Measurements from ENCODE around the gene TSNAXIP1. TPM values are rescaled to one million over a fixed set of nuclear protein-coding genes. Genes with fewer than 3 reads are reported as not detected.

TSNAXIP1 gene
- total RNA-seq (2014; rRNA removed; shearing (Covaris generic); ENCODE audit: low replicate concordance): 0.52 and 1.1 TPM in 2 replicates

- Histone ChIP-seq H3K4me3 (ENCODE audit: low read length) (peak within 1 kb of the TSS; percentile 87), H3K27ac (ENCODE audit: low read length) (no peak within 1 kb of the TSS), H3K27me3 (ENCODE audit: low read length) (no peaks in the 10 kb centered on the region), H3K4me1 (ENCODE audit: low read length) (peaks cover 37% of the 10 kb centered on the region), H2AFZ (ENCODE audit: low read length) (peak within 1 kb of the TSS; percentile 95), H3K9me3 (ENCODE audit: low read length) (no peaks in the 10 kb centered on the region), H3K36me3 (ENCODE audit: insufficient read depth, low read length) (peaks cover 14% of the 10 kb centered on the region), H3K9me2 (replicated peaks; ENCODE audit: insufficient read depth, low read length) (no peaks in the 10 kb centered on the region), H3K4me2 (ENCODE audit: low read depth, low read length, poor library complexity, severe bottlenecking) (peak within 1 kb of the TSS; percentile 89), H3K9ac (ENCODE audit: low read length) (peak within 1 kb of the TSS; percentile 84), H3K79me2 (ENCODE audit: low read length) (peaks cover 43% of the 10 kb centered on the region), H4K20me1 (ENCODE audit: insufficient read depth, low read depth, low read length) (no peaks in the 10 kb centered on the region)
- DNase-seq: peak; percentile 99
Observed at GRCh38 chr16:67806428-67807147, at the start of gene TSNAXIP1, which contains the start of gene RANBP10. TSS of gene TSNAXIP1 (plus strand) at chr16:67806889. CDS start at chr16:67807150, 261 bp downstream. TSS of gene RANBP10 (minus strand) at chr16:67806560. CDS start at chr16:67806536, 24 bp downstream.

GRCh38 chr16:67758006-67758405 lies 48.7 kb upstream of the TSNAXIP1 start:
- Histone ChIP-seq H3K27me3 (ENCODE audit: low read length) (no peaks in the 10 kb centered on the region), H3K79me2 (ENCODE audit: low read length) (peaks cover 10% of the 10 kb centered on the region)

GRCh38 chr16:67758966-67759365 lies 47.7 kb upstream of the TSNAXIP1 start:
- Histone ChIP-seq H3K36me3 (ENCODE audit: insufficient read depth, low read length) (no peaks in the 10 kb centered on the region), H4K20me1 (ENCODE audit: insufficient read depth, low read depth, low read length) (no peaks in the 10 kb centered on the region), H3K27me3 (ENCODE audit: low read length) (no peaks in the 10 kb centered on the region), H3K27ac (ENCODE audit: low read length) (no peak overlapping the region), H2AFZ (ENCODE audit: low read length) (no peak overlapping the region), H3K9me3 (ENCODE audit: low read length) (no peaks in the 10 kb centered on the region), H3K9ac (ENCODE audit: low read length) (no peak overlapping the region), H3K4me1 (ENCODE audit: low read length) (peaks cover 13% of the 10 kb centered on the region), H3K79me2 (ENCODE audit: low read length) (peaks cover 11% of the 10 kb centered on the region), H3K4me3 (ENCODE audit: low read length) (no peak overlapping the region), H3K9me2 (replicated peaks; ENCODE audit: insufficient read depth, low read length) (no peaks in the 10 kb centered on the region), H3K4me2 (ENCODE audit: low read depth, low read length, poor library complexity, severe bottlenecking) (no peak overlapping the region)
- DNase-seq: no peak

More at GRCh38 chr16:67758006-67758405, 48.7 kb upstream of the TSNAXIP1 start:
- H3K4me3 ChIP-seq (ENCODE audit: low read length): no peak overlapping the region
- H3K9me2 ChIP-seq (replicated peaks; ENCODE audit: insufficient read depth, low read length): no peaks in the 10 kb centered on the region
- no peaks in the 10 kb centered on the region for H4K20me1 ChIP-seq (ENCODE audit: insufficient read depth, low read depth, low read length)
- H3K9me3 ChIP-seq (ENCODE audit: low read length): no peaks in the 10 kb centered on the region
- no peak overlapping the region for H2AFZ ChIP-seq (ENCODE audit: low read length)
- no peak overlapping the region for H3K9ac ChIP-seq (ENCODE audit: low read length)
- no peaks in the 10 kb centered on the region for H3K36me3 ChIP-seq (ENCODE audit: insufficient read depth, low read length)
- no peak overlapping the region for H3K4me2 ChIP-seq (ENCODE audit: low read depth, low read length, poor library complexity, severe bottlenecking)
- peaks cover 13% of the 10 kb centered on the region for H3K4me1 ChIP-seq (ENCODE audit: low read length)
- no peak for DNase-seq
- H3K27ac ChIP-seq (ENCODE audit: low read length): no peak overlapping the region

- Histone ChIP-seq H3K36me3 (ENCODE audit: insufficient read depth, low read length) (no peaks in the 10 kb centered on the region), H3K79me2 (ENCODE audit: low read length) (peaks cover 18% of the 10 kb centered on the region)
Observed at GRCh38 chr16:67760206-67760955, 46.3 kb upstream of the TSNAXIP1 start.

GRCh38 chr16:67760956-67761230 lies 45.8 kb upstream of the TSNAXIP1 start:
- Histone ChIP-seq H3K79me2 (ENCODE audit: low read length) (peaks cover 18% of the 10 kb centered on the region), H3K9me2 (replicated peaks; ENCODE audit: insufficient read depth, low read length) (no peaks in the 10 kb centered on the region), H3K4me2 (ENCODE audit: low read depth, low read length, poor library complexity, severe bottlenecking) (no peak overlapping the region), H3K9me3 (ENCODE audit: low read length) (no peaks in the 10 kb centered on the region), H3K4me3 (ENCODE audit: low read length) (no peak overlapping the region), H4K20me1 (ENCODE audit: insufficient read depth, low read depth, low read length) (no peaks in the 10 kb centered on the region), H3K27me3 (ENCODE audit: low read length) (no peaks in the 10 kb centered on the region), H3K4me1 (ENCODE audit: low read length) (peaks cover 9% of the 10 kb centered on the region), H3K36me3 (ENCODE audit: insufficient read depth, low read length) (no peaks in the 10 kb centered on the region), H3K9ac (ENCODE audit: low read length) (no peak overlapping the region), H3K27ac (ENCODE audit: low read length) (no peak overlapping the region), H2AFZ (ENCODE audit: low read length) (no peak overlapping the region)
- no peak for DNase-seq

More at GRCh38 chr16:67760206-67760955, 46.3 kb upstream of the TSNAXIP1 start:
- Histone ChIP-seq H4K20me1 (ENCODE audit: insufficient read depth, low read depth, low read length) (no peaks in the 10 kb centered on the region), H3K9ac (ENCODE audit: low read length) (no peak overlapping the region), H3K27me3 (ENCODE audit: low read length) (no peaks in the 10 kb centered on the region), H3K4me3 (ENCODE audit: low read length) (no peak overlapping the region), H3K27ac (ENCODE audit: low read length) (peak overlapping the region; percentile 23; the same call in 1 of the 2 replicates), H3K4me2 (ENCODE audit: low read depth, low read length, poor library complexity, severe bottlenecking) (no peak overlapping the region), H3K4me1 (ENCODE audit: low read length) (peaks cover 13% of the 10 kb centered on the region), H3K9me3 (ENCODE audit: low read length) (no peaks in the 10 kb centered on the region), H3K9me2 (replicated peaks; ENCODE audit: insufficient read depth, low read length) (no peaks in the 10 kb centered on the region), H2AFZ (ENCODE audit: low read length) (no peak overlapping the region)
- no peak for DNase-seq

GRCh38 chr16:67761924-67762323 lies 44.8 kb upstream of the TSNAXIP1 start:
- H3K9ac ChIP-seq (ENCODE audit: low read length): no peak overlapping the region
- peaks cover 22% of the 10 kb centered on the region for H3K79me2 ChIP-seq (ENCODE audit: low read length)

GRCh38 chr16:67762385-67762784 lies 44.3 kb upstream of the TSNAXIP1 start:
- Histone ChIP-seq H3K4me3 (ENCODE audit: low read length) (no peak overlapping the region), H4K20me1 (ENCODE audit: insufficient read depth, low read depth, low read length) (no peaks in the 10 kb centered on the region), H3K9me3 (ENCODE audit: low read length) (no peaks in the 10 kb centered on the region), H3K36me3 (ENCODE audit: insufficient read depth, low read length) (no peaks in the 10 kb centered on the region), H3K79me2 (ENCODE audit: low read length) (peaks cover 22% of the 10 kb centered on the region), H2AFZ (ENCODE audit: low read length) (no peak overlapping the region), H3K9ac (ENCODE audit: low read length) (no peak overlapping the region), H3K4me2 (ENCODE audit: low read depth, low read length, poor library complexity, severe bottlenecking) (no peak overlapping the region), H3K27me3 (ENCODE audit: low read length) (no peaks in the 10 kb centered on the region), H3K4me1 (ENCODE audit: low read length) (peaks cover 4% of the 10 kb centered on the region), H3K9me2 (replicated peaks; ENCODE audit: insufficient read depth, low read length) (no peaks in the 10 kb centered on the region), H3K27ac (ENCODE audit: low read length) (no peak overlapping the region)
- no peak for DNase-seq

More at GRCh38 chr16:67761924-67762323, 44.8 kb upstream of the TSNAXIP1 start:
- no peak for DNase-seq
- Histone ChIP-seq H4K20me1 (ENCODE audit: insufficient read depth, low read depth, low read length) (no peaks in the 10 kb centered on the region), H3K4me3 (ENCODE audit: low read length) (no peak overlapping the region), H3K36me3 (ENCODE audit: insufficient read depth, low read length) (no peaks in the 10 kb centered on the region), H3K27me3 (ENCODE audit: low read length) (no peaks in the 10 kb centered on the region), H2AFZ (ENCODE audit: low read length) (no peak overlapping the region), H3K4me1 (ENCODE audit: low read length) (peaks cover 4% of the 10 kb centered on the region), H3K4me2 (ENCODE audit: low read depth, low read length, poor library complexity, severe bottlenecking) (no peak overlapping the region), H3K9me3 (ENCODE audit: low read length) (no peaks in the 10 kb centered on the region), H3K9me2 (replicated peaks; ENCODE audit: insufficient read depth, low read length) (no peaks in the 10 kb centered on the region), H3K27ac (ENCODE audit: low read length) (no peak overlapping the region)

GRCh38 chr16:67763066-67763465 lies 43.6 kb upstream of the TSNAXIP1 start:
- H3K4me3 ChIP-seq (ENCODE audit: low read length): no peak overlapping the region
- H3K4me1 ChIP-seq (ENCODE audit: low read length): peaks cover 4% of the 10 kb centered on the region
- H3K27ac ChIP-seq (ENCODE audit: low read length): no peak overlapping the region
- no peaks in the 10 kb centered on the region for H3K9me2 ChIP-seq (replicated peaks; ENCODE audit: insufficient read depth, low read length)
- no peak overlapping the region for H3K4me2 ChIP-seq (ENCODE audit: low read depth, low read length, poor library complexity, severe bottlenecking)
- H3K79me2 ChIP-seq (ENCODE audit: low read length): peaks cover 22% of the 10 kb centered on the region
- H3K9ac ChIP-seq (ENCODE audit: low read length): no peak overlapping the region
- DNase-seq: no peak
- H3K27me3 ChIP-seq (ENCODE audit: low read length): no peaks in the 10 kb centered on the region
- H2AFZ ChIP-seq (ENCODE audit: low read length): no peak overlapping the region
- H3K36me3 ChIP-seq (ENCODE audit: insufficient read depth, low read length): no peaks in the 10 kb centered on the region
- H3K9me3 ChIP-seq (ENCODE audit: low read length): no peaks in the 10 kb centered on the region
- H4K20me1 ChIP-seq (ENCODE audit: insufficient read depth, low read depth, low read length): no peaks in the 10 kb centered on the region
